NCI-H187 (cell line): ENCODE results near the gene MYO1A.
"Not testable (repeated sequence)": the region's sequence is repeated elsewhere in the genome, so short reads cannot be mapped to it uniquely, and the experiment has no call there.

Experiments used
- DNase-seq, 2 experiments: peaks; one replicate each; lab custom pipeline; 2025; lab: John Stamatoyannopoulos, UW

The MYO1A gene

GRCh38 chr12:56993346-56993745 is 56.6 kb downstream of the MYO1A start:
- DNase-seq, result no peak

GRCh38 chr12:56991319-56992246 is 58.3 kb downstream of the MYO1A start:
- DNase-seq, result no peak

GRCh38 chr12:56990648-56991318 is 59.1 kb downstream of the MYO1A start:
- DNase-seq, result no peak

GRCh38 chr12:56989861-56990610 is 59.9 kb downstream of the MYO1A start:
- DNase-seq, result no peak

- DNase-seq, result no peak
Observed at GRCh38 chr12:56988207-56988739, 61.7 kb downstream of the MYO1A start.

GRCh38 chr12:56987551-56988053 is 62.3 kb downstream of the MYO1A start:
- peak; percentile 66 to 69 for DNase-seq

- DNase-seq, result no peak
Observed at GRCh38 chr12:56987011-56987410, 62.9 kb downstream of the MYO1A start.

- DNase-seq, result not testable (repeated sequence)
Observed at GRCh38 chr12:56985714-56986113, 64.2 kb downstream of the MYO1A start.

- no peak for DNase-seq
Observed at GRCh38 chr12:56983386-56983785, 66.5 kb downstream of the MYO1A start.

- DNase-seq, result not testable (repeated sequence)
Observed at GRCh38 chr12:56982578-56983236, 67.2 kb downstream of the MYO1A start.

GRCh38 chr12:56980941-56981530 is 68.9 kb downstream of the MYO1A start:
- no peak for DNase-seq

- no peak for DNase-seq
Observed at GRCh38 chr12:56980268-56980667, 69.7 kb downstream of the MYO1A start.

- no peak for DNase-seq
Observed at GRCh38 chr12:56979628-56980027, 70.3 kb downstream of the MYO1A start.
